ENCODE measurements around the gene IGSF3.
"Not testable (repeated sequence)": the region's sequence is repeated elsewhere in the genome, so short reads cannot be mapped to it uniquely, and the experiment has no call there.

Gene IGSF3

GRCh38 chr1:116567790-116568661, 99.5 kb downstream of the IGSF3 start:
- no peak overlapping the region for H3K4me3 ChIP-seq (ENCODE audit: low read length in 2 of 2)
- H3K4me1 ChIP-seq (ENCODE audit: control insufficient read depth, insufficient read depth, low read length) = peaks cover 28% of the 10 kb centered on the region

GRCh38 chr1:116565222-116565621, 102.3 kb downstream of the IGSF3 start:
- Histone ChIP-seq H3K4me1 (ENCODE audit: control insufficient read depth, insufficient read depth, low read length) (peaks cover 13% of the 10 kb centered on the region), H3K4me3 (ENCODE audit: low read length in 2 of 2) (no peak overlapping the region), H3K27me3 (ENCODE audit: control insufficient read depth in 1 of 2, insufficient read depth in 2 of 2, low read length in 2 of 2) (no peaks in the 10 kb centered on the region), H3K27ac (ENCODE audit: low read length) (no peak overlapping the region), H3K9me3 (ENCODE audit: control insufficient read depth in 2 of 2, low read length in 2 of 2) (no peaks in the 10 kb centered on the region), H3K36me3 (ENCODE audit: control insufficient read depth in 2 of 2, insufficient read depth in 2 of 2, low read length in 2 of 2) (no peaks in the 10 kb centered on the region), H3K9ac (ENCODE audit: low read length in 2 of 2) (no peak overlapping the region)

More at GRCh38 chr1:116567790-116568661, 99.5 kb downstream of the IGSF3 start:
- H3K9me3 ChIP-seq (ENCODE audit: control insufficient read depth in 2 of 2, low read length in 2 of 2) = no peaks in the 10 kb centered on the region
- no peaks in the 10 kb centered on the region for H3K27me3 ChIP-seq (ENCODE audit: control insufficient read depth in 1 of 2, insufficient read depth in 2 of 2, low read length in 2 of 2)
- H3K27ac ChIP-seq (ENCODE audit: low read length) = no peak overlapping the region
- H3K9ac ChIP-seq (ENCODE audit: low read length in 2 of 2) = no peak overlapping the region
- H3K36me3 ChIP-seq (ENCODE audit: control insufficient read depth in 2 of 2, insufficient read depth in 2 of 2, low read length in 2 of 2) = no peaks in the 10 kb centered on the region

- H3K4me3 ChIP-seq (ENCODE audit: low read length in 2 of 2) = no peak overlapping the region
- H3K36me3 ChIP-seq (ENCODE audit: control insufficient read depth in 2 of 2, insufficient read depth in 2 of 2, low read length in 2 of 2) = no peaks in the 10 kb centered on the region
- no peaks in the 10 kb centered on the region for H3K9me3 ChIP-seq (ENCODE audit: control insufficient read depth in 2 of 2, low read length in 2 of 2)
- no peak overlapping the region for H3K9ac ChIP-seq (ENCODE audit: low read length in 2 of 2)
- H3K27me3 ChIP-seq (ENCODE audit: control insufficient read depth in 1 of 2, insufficient read depth in 2 of 2, low read length in 2 of 2) = no peaks in the 10 kb centered on the region
- H3K4me1 ChIP-seq (ENCODE audit: control insufficient read depth, insufficient read depth, low read length) = peaks cover 7% of the 10 kb centered on the region
- no peak overlapping the region for H3K27ac ChIP-seq (ENCODE audit: low read length)
Observed at GRCh38 chr1:116564426-116564825, 103.1 kb downstream of the IGSF3 start.

- not testable (repeated sequence) for H3K27ac ChIP-seq (ENCODE audit: low read length); H3K4me3 ChIP-seq (ENCODE audit: low read length in 2 of 2); H3K4me1 ChIP-seq (ENCODE audit: control insufficient read depth, insufficient read depth, low read length); H3K27me3 ChIP-seq (ENCODE audit: control insufficient read depth in 1 of 2, insufficient read depth in 2 of 2, low read length in 2 of 2); H3K9ac ChIP-seq (ENCODE audit: low read length in 2 of 2); H3K9me3 ChIP-seq (ENCODE audit: control insufficient read depth in 2 of 2, low read length in 2 of 2); H3K36me3 ChIP-seq (ENCODE audit: control insufficient read depth in 2 of 2, insufficient read depth in 2 of 2, low read length in 2 of 2)
Observed at GRCh38 chr1:116562465-116562864, 105.1 kb downstream of the IGSF3 start.

- no peak overlapping the region for H3K27ac ChIP-seq (ENCODE audit: low read length)
- no peak overlapping the region for H3K9ac ChIP-seq (ENCODE audit: low read length in 2 of 2)
- H3K27me3 ChIP-seq (ENCODE audit: control insufficient read depth in 1 of 2, insufficient read depth in 2 of 2, low read length in 2 of 2) = no peaks in the 10 kb centered on the region
- no peak overlapping the region for H3K4me3 ChIP-seq (ENCODE audit: low read length in 2 of 2)
- no peaks in the 10 kb centered on the region for H3K36me3 ChIP-seq (ENCODE audit: control insufficient read depth in 2 of 2, insufficient read depth in 2 of 2, low read length in 2 of 2)
- H3K4me1 ChIP-seq (ENCODE audit: control insufficient read depth, insufficient read depth, low read length) = no peaks in the 10 kb centered on the region
- H3K9me3 ChIP-seq (ENCODE audit: control insufficient read depth in 2 of 2, low read length in 2 of 2) = no peaks in the 10 kb centered on the region
Observed at GRCh38 chr1:116561563-116561962, 106.0 kb downstream of the IGSF3 start.

GRCh38 chr1:116560704-116561490, 106.6 kb downstream of the IGSF3 start:
- Histone ChIP-seq H3K36me3 (ENCODE audit: control insufficient read depth in 2 of 2, insufficient read depth in 2 of 2, low read length in 2 of 2) (no peaks in the 10 kb centered on the region), H3K9ac (ENCODE audit: low read length in 2 of 2) (no peak overlapping the region), H3K27ac (ENCODE audit: low read length) (no peak overlapping the region), H3K9me3 (ENCODE audit: control insufficient read depth in 2 of 2, low read length in 2 of 2) (no peaks in the 10 kb centered on the region), H3K27me3 (ENCODE audit: control insufficient read depth in 1 of 2, insufficient read depth in 2 of 2, low read length in 2 of 2) (no peaks in the 10 kb centered on the region), H3K4me1 (ENCODE audit: control insufficient read depth, insufficient read depth, low read length) (no peaks in the 10 kb centered on the region), H3K4me3 (ENCODE audit: low read length in 2 of 2) (no peak overlapping the region)

- H3K4me1 ChIP-seq (ENCODE audit: control insufficient read depth, insufficient read depth, low read length) = no peaks in the 10 kb centered on the region
- no peak overlapping the region for H3K27ac ChIP-seq (ENCODE audit: low read length)
- no peak overlapping the region for H3K9ac ChIP-seq (ENCODE audit: low read length in 2 of 2)
- no peaks in the 10 kb centered on the region for H3K36me3 ChIP-seq (ENCODE audit: control insufficient read depth in 2 of 2, insufficient read depth in 2 of 2, low read length in 2 of 2)
- H3K4me3 ChIP-seq (ENCODE audit: low read length in 2 of 2) = no peak overlapping the region
- H3K27me3 ChIP-seq (ENCODE audit: control insufficient read depth in 1 of 2, insufficient read depth in 2 of 2, low read length in 2 of 2) = no peaks in the 10 kb centered on the region
- no peaks in the 10 kb centered on the region for H3K9me3 ChIP-seq (ENCODE audit: control insufficient read depth in 2 of 2, low read length in 2 of 2)
Observed at GRCh38 chr1:116559304-116559761, 108.2 kb downstream of the IGSF3 start.

GRCh38 chr1:116558571-116558970, 109.0 kb downstream of the IGSF3 start:
- Histone ChIP-seq H3K36me3 (ENCODE audit: control insufficient read depth in 2 of 2, insufficient read depth in 2 of 2, low read length in 2 of 2) (no peaks in the 10 kb centered on the region), H3K9ac (ENCODE audit: low read length in 2 of 2) (no peak overlapping the region), H3K27me3 (ENCODE audit: control insufficient read depth in 1 of 2, insufficient read depth in 2 of 2, low read length in 2 of 2) (no peaks in the 10 kb centered on the region), H3K9me3 (ENCODE audit: control insufficient read depth in 2 of 2, low read length in 2 of 2) (no peaks in the 10 kb centered on the region), H3K27ac (ENCODE audit: low read length) (no peak overlapping the region), H3K4me3 (ENCODE audit: low read length in 2 of 2) (no peak overlapping the region), H3K4me1 (ENCODE audit: control insufficient read depth, insufficient read depth, low read length) (no peaks in the 10 kb centered on the region)

- H3K27ac ChIP-seq (ENCODE audit: low read length) = no peak overlapping the region
- no peaks in the 10 kb centered on the region for H3K27me3 ChIP-seq (ENCODE audit: control insufficient read depth in 1 of 2, insufficient read depth in 2 of 2, low read length in 2 of 2)
- H3K4me3 ChIP-seq (ENCODE audit: low read length in 2 of 2) = no peak overlapping the region
- H3K4me1 ChIP-seq (ENCODE audit: control insufficient read depth, insufficient read depth, low read length) = no peaks in the 10 kb centered on the region
- no peak overlapping the region for H3K9ac ChIP-seq (ENCODE audit: low read length in 2 of 2)
- no peaks in the 10 kb centered on the region for H3K9me3 ChIP-seq (ENCODE audit: control insufficient read depth in 2 of 2, low read length in 2 of 2)
- no peaks in the 10 kb centered on the region for H3K36me3 ChIP-seq (ENCODE audit: control insufficient read depth in 2 of 2, insufficient read depth in 2 of 2, low read length in 2 of 2)
Observed at GRCh38 chr1:116558140-116558549, 109.4 kb downstream of the IGSF3 start.

GRCh38 chr1:116557323-116557878, 110.1 kb downstream of the IGSF3 start:
- H3K9ac ChIP-seq (ENCODE audit: low read length in 2 of 2) = no peak overlapping the region
- no peaks in the 10 kb centered on the region for H3K27me3 ChIP-seq (ENCODE audit: control insufficient read depth in 1 of 2, insufficient read depth in 2 of 2, low read length in 2 of 2)
- H3K27ac ChIP-seq (ENCODE audit: low read length) = no peak overlapping the region
- no peaks in the 10 kb centered on the region for H3K36me3 ChIP-seq (ENCODE audit: control insufficient read depth in 2 of 2, insufficient read depth in 2 of 2, low read length in 2 of 2)
- no peaks in the 10 kb centered on the region for H3K9me3 ChIP-seq (ENCODE audit: control insufficient read depth in 2 of 2, low read length in 2 of 2)
- no peaks in the 10 kb centered on the region for H3K4me1 ChIP-seq (ENCODE audit: control insufficient read depth, insufficient read depth, low read length)
- no peak overlapping the region for H3K4me3 ChIP-seq (ENCODE audit: low read length in 2 of 2)
